SK-N-SH treated with all-trans-retinoic acid at 6 μM for 48 hours (cell line): ENCODE measurements around the gene CYP4V2.

Experiments
- ARNTL ChIP-seq: fragments of 450-650 bp; formaldehyde crosslinking; IDR thresholded peaks from 2 replicates; pipeline ENCODE4 v1.5.0; 2020; ENCODE audit warnings: low read depth, mild to moderate bottlenecking, moderate library complexity, borderline replicate concordance
- CSDC2 ChIP-seq: fragments of 250-450 bp; sonication (Bioruptor Pico); IDR thresholded peaks from 2 replicates; pipeline ENCODE4 v1.5.0; 2020; ENCODE audit warnings: mild to moderate bottlenecking, moderate library complexity
- GLIS3 ChIP-seq: fragments of 250-450 bp; sonication (Bioruptor Pico); IDR thresholded peaks from 2 replicates; pipeline ENCODE4 v1.5.0; 2020; ENCODE audit warnings: mild to moderate bottlenecking, moderate library complexity
- ISL1 ChIP-seq: fragments of 250-450 bp; sonication (Bioruptor Pico); IDR thresholded peaks from 2 replicates; pipeline ENCODE4 v2.1.2; 2022; ENCODE audit warnings: mild to moderate bottlenecking, moderate library complexity
- OSR1 ChIP-seq: fragments of 250-450 bp; sonication (Bioruptor Pico); IDR thresholded peaks from 2 replicates; pipeline ENCODE4 v1.8.0; 2022; ENCODE audit warnings: moderate library complexity, mild to moderate bottlenecking, inconsistent platforms
- PPARA ChIP-seq: fragments of 250-450 bp; sonication (Bioruptor Pico); IDR thresholded peaks from 2 replicates; pipeline ENCODE4 v1.5.0; 2020; ENCODE audit warnings: mild to moderate bottlenecking, borderline replicate concordance
- ZFP3 ChIP-seq: fragments of 250-450 bp; sonication (Bioruptor Pico); IDR thresholded peaks from 2 replicates; pipeline ENCODE4 v1.5.0; 2020; ENCODE audit warnings: mild to moderate bottlenecking, moderate library complexity
- ZNF8 ChIP-seq: fragments of 450-650 bp; formaldehyde crosslinking; IDR thresholded peaks from 2 replicates; pipeline ENCODE4 v1.5.0; 2020; ENCODE audit warnings: mild to moderate bottlenecking, moderate library complexity
- TF ChIP-seq, protein P1 (sequence below): fragments of 250-450 bp; sonication (Bioruptor Pico); IDR thresholded peaks from 2 replicates; pipeline ENCODE4 v1.5.1; 2021; ENCODE audit warnings: mild to moderate bottlenecking, moderate library complexity

DNA sequence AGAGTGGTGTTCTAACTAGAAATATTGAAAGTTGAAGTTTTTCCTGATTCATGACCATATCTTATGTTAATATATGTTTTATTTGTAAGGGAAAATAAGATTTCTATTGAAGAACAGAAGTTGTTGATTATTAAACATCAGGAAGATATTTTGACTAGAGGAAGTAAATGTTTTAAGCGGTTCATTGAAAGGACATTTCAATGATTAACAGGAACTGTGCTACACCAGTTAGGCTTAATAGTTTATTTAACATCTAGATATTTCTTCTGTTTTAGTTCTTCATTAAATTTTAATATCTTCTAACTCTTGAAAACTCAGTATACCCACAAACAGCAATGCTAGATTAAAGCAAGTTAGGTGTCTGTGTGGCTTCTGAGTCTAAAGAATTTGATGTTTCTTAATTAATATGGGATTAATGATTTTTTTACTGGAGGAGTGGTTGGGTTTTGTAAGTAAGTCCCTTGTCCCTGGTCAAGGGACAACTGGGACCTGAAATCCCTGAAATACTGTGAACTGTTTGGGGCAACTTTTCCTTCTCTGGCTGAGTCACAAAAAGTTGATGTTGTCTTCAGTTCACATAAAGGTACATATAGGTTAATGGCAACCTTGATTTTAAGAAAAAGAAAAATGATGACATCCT lies 42.9 kb upstream of the CYP4V2 start:
- TF ChIP-seq GLIS3 (CRISPR knock-in tag) (no peak), CSDC2 (no peak), ARNTL (CRISPR knock-in tag) (no peak), PPARA (CRISPR knock-in tag) (no peak), OSR1 (CRISPR knock-in tag) (no peak), ZFP3 (CRISPR knock-in tag) (no peak), ZNF8 (CRISPR knock-in tag) (no peak), ISL1 (CRISPR knock-in tag) (no peak)
- TF ChIP-seq, protein P1, sequence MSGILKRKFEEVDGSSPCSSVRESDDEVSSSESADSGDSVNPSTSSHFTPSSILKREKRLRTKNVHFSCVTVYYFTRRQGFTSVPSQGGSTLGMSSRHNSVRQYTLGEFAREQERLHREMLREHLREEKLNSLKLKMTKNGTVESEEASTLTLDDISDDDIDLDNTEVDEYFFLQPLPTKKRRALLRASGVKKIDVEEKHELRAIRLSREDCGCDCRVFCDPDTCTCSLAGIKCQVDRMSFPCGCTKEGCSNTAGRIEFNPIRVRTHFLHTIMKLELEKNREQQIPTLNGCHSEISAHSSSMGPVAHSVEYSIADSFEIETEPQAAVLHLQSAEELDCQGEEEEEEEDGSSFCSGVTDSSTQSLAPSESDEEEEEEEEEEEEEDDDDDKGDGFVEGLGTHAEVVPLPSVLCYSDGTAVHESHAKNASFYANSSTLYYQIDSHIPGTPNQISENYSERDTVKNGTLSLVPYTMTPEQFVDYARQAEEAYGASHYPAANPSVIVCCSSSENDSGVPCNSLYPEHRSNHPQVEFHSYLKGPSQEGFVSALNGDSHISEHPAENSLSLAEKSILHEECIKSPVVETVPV (CRISPR knock-in tag), result no peak
